ENCODE results near the gene CCDC201.
"Not testable (repeated sequence)": the region's sequence is repeated elsewhere in the genome, so short reads cannot be mapped to it uniquely, and the experiment has no call there.

CCDC201 gene

GRCh38 chr7:45817016-45817415 is 55.9 kb downstream of the CCDC201 start:
- not testable (repeated sequence) for DNase-seq (ENCODE audit: low spot score)

- DNase-seq (ENCODE audit: low spot score): not testable (repeated sequence)
These were observed 58.4 kb downstream of the CCDC201 start for GRCh38 chr7:45814216-45815118.

GRCh38 chr7:45813771-45814170 is 59.1 kb downstream of the CCDC201 start:
- DNase-seq (ENCODE audit: low spot score): not testable (repeated sequence)

GRCh38 chr7:45812946-45813345 is 59.9 kb downstream of the CCDC201 start:
- no peak for DNase-seq (ENCODE audit: low spot score)

- DNase-seq (ENCODE audit: low spot score): not testable (repeated sequence)
These were observed 61.1 kb downstream of the CCDC201 start for GRCh38 chr7:45811652-45812234.

- not testable (repeated sequence) for DNase-seq (ENCODE audit: low spot score)
These were observed 62.4 kb downstream of the CCDC201 start for GRCh38 chr7:45810451-45811005.

All from hematopoietic multipotent progenitor cell treated with erythropoietin and hydrocortisone succinate and interleukin-3 and kit ligand, for 15 days (in vitro differentiated cells).